Adrenal gland (tissue), 12 donors: ENCODE results near the gene SAMD1. TPM values are rescaled to one million over a fixed set of nuclear protein-coding genes. Genes with fewer than 3 reads are reported as not detected.
"Not testable (repeated sequence)": the region's sequence is repeated elsewhere in the genome, so short reads cannot be mapped to it uniquely, and the experiment has no call there.

ENCODE experiments used
- DNase-seq, 7 donors: peaks; one replicate each; pipeline ENCODE4 v3.0.0-alpha.2; 2019 to 2020
- H3K27ac ChIP-seq, 5 donors: fragments of 200-600 bp; sonication (generic) in 4 of 5; 1 replicate in 3 of 5; 2 replicates in 2 of 5; pipeline versions ENCODE4 v1.5.1 to v1.8.0; 2016 to 2020; ENCODE audit warnings: mild to moderate bottlenecking in 1 of 5
- H3K27me3 ChIP-seq: fragments of 200-600 bp; 2 replicates; pipeline ENCODE4 v1.8.0; 2021
- H3K36me3 ChIP-seq, 2 donors: fragments of 200-600 bp; replicated peaks in 1 of 2; 1 replicate in 1 of 2; 2 replicates in 1 of 2; pipeline versions ENCODE4 v1.5.1 to v1.8.0; 2018 to 2022
- H3K4me1 ChIP-seq, 2 donors: fragments of 200-600 bp; replicated peaks in 1 of 2; 1 replicate in 1 of 2; 2 replicates in 1 of 2; pipeline versions ENCODE4 v1.5.1 to v1.8.0; 2018 to 2021
- H3K4me3 ChIP-seq, 4 donors: fragments of 200-600 bp; sonication (generic) in 3 of 4; one replicate each; pipeline ENCODE4 v1.5.1; 2016 to 2018
- H3K9me3 ChIP-seq, 3 donors: fragments of 200-600 bp; sonication (generic) in 1 of 3; replicated peaks in 1 of 3; 1 replicate in 2 of 3; 2 replicates in 1 of 3; pipeline versions ENCODE4 v1.5.1 to v1.8.0; 2016 to 2021
- CTCF ChIP-seq, 6 experiments: fragments of 450-650 bp in 4 of 6; fragments of 200-600 bp in 2 of 6; sonication (generic) in 1 of 6; IDR thresholded peaks; 1 replicate in 5 of 6; 2 replicates in 1 of 6; pipeline versions ENCODE4 v1.5.1 to v1.8.0; 2016 to 2021; ENCODE audit warnings: antibody characterized with exemption in 6 of 6, mild to moderate bottlenecking in 2 of 6, moderate library complexity in 1 of 6
- POLR2A ChIP-seq, 2 donors: fragments of 450-650 bp; IDR thresholded peaks; one replicate each; pipeline ENCODE4 v1.6.1; 2017; ENCODE audit warnings: antibody characterized with exemption in 2 of 2, mild to moderate bottlenecking in 2 of 2, moderate library complexity in 1 of 2
- WGBS, 4 donors: extraction: QIAGEN DNeasy Blood & Tissue Kit in 2 of 4; methylation state at CpG; one replicate each; pipeline versions ENCODE4 v1.1.5 to v1.1.7; 2013 to 2017; 5-methylcytosine and 5-hydroxymethylcytosine counted together
- intact Hi-C, 2 donors: fragments of 100-400 bp; cut with DNase I; formaldehyde crosslinking; loops; one replicate each; pipeline versions ENCODE4 v1.14.1 to v1.15.0; 2022 to 2023
- polyA plus RNA-seq, 3 donors: library from polyadenylated mRNA; stranded (reverse); fragments of 200-250 nt in 2 of 3; fragments of 350-450 nt in 1 of 3; fragmentation: Illumina TruSeq in 1 of 3; extraction: RNeasy Lipid Tissue Mini Kit (QIAGEN cat#74804) in 1 of 3; gene quantifications; one replicate each; pipeline ENCODE4 v1.2.3, GENCODE V29; 2013 to 2014
- total RNA-seq, 9 donors: library from RNA; depleted of rRNA in 4 of 9; stranded (reverse); fragments of >200 nt in 4 of 9; fragments of 120-200 nt in 1 of 9; fragmentation: NEBNext Ultra II Directional in 1 of 9; extraction: Animal tissue kit (Norgen Biotek cat#: 25700) in 1 of 9; gene quantifications; one replicate each; pipeline versions ENCODE4 v1.1.0 to v1.2.4, GENCODE V29; 2013 to 2023
- donor health status: healthy with polysubstance abuse.
- donor health status: Bipolar disorder and iron deficiency.
- donor health status: DM: yes; HTN: yes; CAD: no.
- donor health status: DM: no; HTN: no; CAD: no.
- donor health status: DM: no; HTN: no; CAD: no.
- donor health status: DM: yes; HTN: yes; CAD: no.

SAMD1 gene
- total and polyA plus RNA-seq, 12 donors, result 10.0 to 41.9 (median 27.1) TPM

- intact Hi-C loops, result loop anchor here in 1 of 2 donors (10.0 kb wide), 1 partner anchor 158 kb away; no protein-coding TSS in a partner anchor
- H3K9me3 ChIP-seq, H3K4me3 ChIP-seq, H3K27me3 ChIP-seq, H3K4me1 ChIP-seq, H3K36me3 ChIP-seq: not testable (repeated sequence)
- 48 to 64% (median 56%) methylated on average over 16 to 19 of the region's 19 CpGs for WGBS, 4 donors
- DNase-seq, result peak; percentile 32 to 79 (median 58)
- H3K27ac ChIP-seq, result peak overlapping the region in 2 of 5 donors; percentile 11 to 13
- TF ChIP-seq CTCF (IDR thresholded peaks at IDR 0.05), result peak; percentile 32 to 73 (median 60)
Measured at GRCh38 chr19:14042659-14043608, 47.6 kb downstream of the SAMD1 start.

GRCh38 chr19:14039181-14039580 is 51.4 kb downstream of the SAMD1 start:
- no peak for TF ChIP-seq CTCF (IDR thresholded peaks at IDR 0.05)
- no peak for TF ChIP-seq POLR2A (IDR thresholded peaks at IDR 0.05)
- no peaks in the 10 kb centered on the region for H3K9me3 ChIP-seq

More at GRCh38 chr19:14039181-14039580, 51.4 kb downstream of the SAMD1 start:
- H3K4me3 ChIP-seq, result no peak overlapping the region
- no peaks in the 10 kb centered on the region for H3K4me1 ChIP-seq
- H3K36me3 ChIP-seq, result no peaks in the 10 kb centered on the region
- H3K27ac ChIP-seq, result no peak overlapping the region
- H3K27me3 ChIP-seq, result no peaks in the 10 kb centered on the region
- 74 to 93% (median 89%) methylated on average over 2 to 7 of the region's 7 CpGs for WGBS, 4 donors
- no peak for DNase-seq
- intact Hi-C loops, result no loop called here

Other genes starting within 250 kb of the SAMD1 start
- gene NANOS3, start 213.6 kb downstream of the SAMD1 start, total RNA-seq, result 1 to 10 TPM in 1 of 9 donors, under 1 TPM in 1, not detected in 7; 0.28 to 1.9 TPM
- 1 to 10 TPM in 1 of 3 donors, under 1 TPM in 1, not detected in 1; 0.71 to 1.9 TPM for gene NANOS3, start 213.6 kb downstream of the SAMD1 start, polyA plus RNA-seq
- 1 to 10 TPM in 4 of 9 donors, under 1 TPM in 4, not detected in 1; 0.21 to 1.8 (median 1.2) TPM for gene BRME1, start 184.6 kb downstream of the SAMD1 start, total RNA-seq
- gene BRME1, start 184.6 kb downstream of the SAMD1 start, polyA plus RNA-seq, result 1 to 10 TPM in 2 of 3 donors, under 1 TPM in 1; 0.26 to 4.5 (median 4.1) TPM
- gene CC2D1A, start 184.6 kb downstream of the SAMD1 start, total RNA-seq, result 10 to 100 TPM in 8 of 9 donors, 1 to 10 TPM in 1; 9.0 to 38.4 (median 28.8) TPM
- gene CC2D1A, start 184.6 kb downstream of the SAMD1 start, polyA plus RNA-seq, result 100 to 1,000 TPM in 1 of 3 donors, 10 to 100 TPM in 2; 10.8 to 125 (median 68.1) TPM
- 1 to 10 TPM in 1 of 9 donors, under 1 TPM in 5, not detected in 3; 0.35 to 2.1 (median 0.52) TPM for gene PODNL1, start 152.3 kb downstream of the SAMD1 start, total RNA-seq
- 1 to 10 TPM in 2 of 3 donors, under 1 TPM in 1; 0.15 to 1.7 (median 1.1) TPM for gene PODNL1, start 152.3 kb downstream of the SAMD1 start, polyA plus RNA-seq
- gene DCAF15, start 138.2 kb downstream of the SAMD1 start, total RNA-seq, result 10 to 100 TPM in 7 of 9 donors, 1 to 10 TPM in 2; 7.6 to 22.8 (median 12.8) TPM
- 100 to 1,000 TPM in 1 of 3 donors, 10 to 100 TPM in 1, 1 to 10 TPM in 1; 6.7 to 147 (median 54.1) TPM for gene DCAF15, start 138.2 kb downstream of the SAMD1 start, polyA plus RNA-seq
- 10 to 100 TPM in 3 of 9 donors, 1 to 10 TPM in 6; 1.5 to 21.4 (median 7.3) TPM for gene RFX1, start 84.4 kb downstream of the SAMD1 start, total RNA-seq
- gene RFX1, start 84.4 kb downstream of the SAMD1 start, polyA plus RNA-seq, result 10 to 100 TPM in 1 of 3 donors, 1 to 10 TPM in 2; 1.4 to 15.4 (median 6.8) TPM
- gene RLN3, start 62.6 kb downstream of the SAMD1 start, total RNA-seq, result not detected
- gene RLN3, start 62.6 kb downstream of the SAMD1 start, polyA plus RNA-seq, result not detected
- gene IL27RA, start 59.0 kb downstream of the SAMD1 start, total RNA-seq, result 1 to 10 TPM; 1.2 to 5.2 (median 3.9) TPM
- gene IL27RA, start 59.0 kb downstream of the SAMD1 start, polyA plus RNA-seq, result 1 to 10 TPM; 1.6 to 3.6 (median 2.5) TPM
- gene PALM3, start 28.7 kb downstream of the SAMD1 start, total RNA-seq, result under 1 TPM in 4 of 9 donors, not detected in 5; 0.22 to 0.76 (median 0.66) TPM
- 1 to 10 TPM in 1 of 3 donors, under 1 TPM in 2; 0.18 to 1.9 (median 0.27) TPM for gene PALM3, start 28.7 kb downstream of the SAMD1 start, polyA plus RNA-seq
- gene MISP3, start 18.0 kb downstream of the SAMD1 start, total RNA-seq, result 10 to 100 TPM in 2 of 9 donors, 1 to 10 TPM in 6, under 1 TPM in 1; 0.78 to 87.9 (median 2.9) TPM
- 1 to 10 TPM; 1.7 to 9.8 (median 4.0) TPM for gene MISP3, start 18.0 kb downstream of the SAMD1 start, polyA plus RNA-seq
- not detected for gene C19orf67, start 5.0 kb downstream of the SAMD1 start, total RNA-seq
- not detected for gene C19orf67, start 5.0 kb downstream of the SAMD1 start, polyA plus RNA-seq
- gene PRKACA, start 27.0 kb upstream of the SAMD1 start, total RNA-seq, result 100 to 1,000 TPM in 8 of 9 donors, 10 to 100 TPM in 1; 74.1 to 457 (median 135) TPM
- gene PRKACA, start 27.0 kb upstream of the SAMD1 start, polyA plus RNA-seq, result 100 to 1,000 TPM; 145 to 352 (median 155) TPM
- gene ASF1B, start 45.8 kb upstream of the SAMD1 start, total RNA-seq, result 10 to 100 TPM in 1 of 9 donors, 1 to 10 TPM in 7, under 1 TPM in 1; 0.48 to 17.2 (median 2.4) TPM
- 1 to 10 TPM in 1 of 3 donors, under 1 TPM in 2; 0.72 to 1.6 (median 0.74) TPM for gene ASF1B, start 45.8 kb upstream of the SAMD1 start, polyA plus RNA-seq
- 10 to 100 TPM in 7 of 9 donors, 1 to 10 TPM in 2; 2.7 to 24.4 (median 13.0) TPM for gene ADGRL1, start 115.4 kb upstream of the SAMD1 start, total RNA-seq
- gene ADGRL1, start 115.4 kb upstream of the SAMD1 start, polyA plus RNA-seq, result 10 to 100 TPM in 1 of 3 donors, 1 to 10 TPM in 2; 2.2 to 25.7 (median 7.8) TPM